GM21723 (cell line): ENCODE data around the gene ODAD2.

Source experiments
- ATAC-seq: cut with Tn5 transposase; IDR thresholded peaks from one replicate; pipeline ENCODE4 v1.9.1; 2021; ENCODE audit warnings: mild to moderate bottlenecking, moderate library complexity; ENCODE audit not compliant: unreplicated experiment

Gene ODAD2

GRCh38 chr10:27774831-27775230, 224.0 kb downstream of the ODAD2 start:
- ATAC-seq: no peak

- no peak for ATAC-seq
Measured at GRCh38 chr10:27771231-27771630, 227.6 kb downstream of the ODAD2 start.

- ATAC-seq: no peak
Measured at GRCh38 chr10:27770181-27770580, 228.7 kb downstream of the ODAD2 start.
